K562 (cell line): ENCODE measurements around the gene ARHGAP22. TPM values are rescaled to one million over a fixed set of nuclear protein-coding genes. Genes with fewer than 3 reads are reported as not detected.

Source experiments
- CBX3 ChIP-seq, 2 experiments: IDR thresholded peaks; 1 replicate in 1 of 2; 2 replicates in 1 of 2; pipeline ENCODE4 v1.6.1; 2012; ENCODE audit warnings: inconsistent platforms in 2 of 2, low read length in 2 of 2, borderline replicate concordance in 1 of 2, control low read depth in 1 of 2
- CUX1 ChIP-seq: fragments of 200-800 bp; sonication (Bioruptor generic); IDR thresholded peaks from 2 replicates; pipeline ENCODE4 v1.6.1; 2016; ENCODE audit warnings: missing genetic modification characterization, missing compliant biosample characterization
- HCFC1 ChIP-seq: IDR thresholded peaks from 2 replicates; pipeline ENCODE4 v1.6.1; 2012; ENCODE audit warnings: low read depth, low read length, improper control_type of control experiment
- MXD1 ChIP-seq: fragments of 250-450 bp; sonication (Bioruptor Pico); IDR thresholded peaks from 2 replicates; pipeline ENCODE4 v1.8.0; 2021; ENCODE audit warnings: borderline replicate concordance, mild to moderate bottlenecking, moderate library complexity; ENCODE audit not compliant: poor library complexity, severe bottlenecking
- polyA plus RNA-seq, 8 experiments: library from polyadenylated mRNA; depleted of rRNA in 4 of 8; stranded (reverse) in 5 of 8; unstranded in 3 of 8; fragments of >200 nt; fragmentation: Nextera tagmentation in 2 of 8; fragmentation: Illumina TruSeq in 1 of 8; extraction: Ambion mirVana in 2 of 8; extraction: Trizol in 1 of 8; gene quantifications; 2 replicates each; pipeline versions ENCODE4 v1.2.1 to v1.2.3, GENCODE V29; 2011 to 2014; ENCODE audit warnings: inconsistent platforms in 1 of 8, missing spikeins in 1 of 8
- total RNA-seq, 7 experiments: library from RNA; depleted of rRNA in 6 of 7; stranded (reverse); fragments of >200 nt in 6 of 7; fragmentation: Illumina TruSeq in 2 of 7; extraction: Trizol in 2 of 7; gene quantifications; 2 replicates each; pipeline versions ENCODE4 v1.2.1 to v1.2.3, GENCODE V29; 2011 to 2021; ENCODE audit warnings: low replicate concordance in 1 of 7

The ARHGAP22 gene
- total and polyA plus RNA-seq, 9 of the 15 experiments (the other 6 are each of a cell fraction or from before 2014, with no cell fraction given), result 1.3 to 28.1 (median 12.7) TPM

GRCh38 chr10:48623607-48624132 is 18.8 kb upstream of the ARHGAP22 start (continued):
- TF ChIP-seq CUX1 (CRISPR knock-in tag) (no peak), MXD1 (CRISPR knock-in tag) (no peak), HCFC1 (no peak), CBX3 (IDR thresholded peaks at IDR 0.05; ENCODE audit: borderline replicate concordance in 1 of 2, low read length in 2 of 2) (no peak)
- TF ChIP-seq, all 486 proteins: peak for 0
